H1 (cell line): ENCODE results near the gene IGFALS. TPM values are rescaled to one million over a fixed set of nuclear protein-coding genes. Genes with fewer than 3 reads are reported as not detected.
A peak's percentile ranks its signal among the peaks of the same experiment; 100 is the strongest.

Experiments used
- ATF2 ChIP-seq: IDR thresholded peaks from 2 replicates; pipeline ENCODE4 v1.6.1; 2012; ENCODE audit warnings: low read length, inconsistent platforms
- CBX8 ChIP-seq: fragments of 300-800, 300-1000 bp; sonication (generic); IDR thresholded peaks from 2 replicates; pipeline ENCODE4 v1.7.1; 2016; ENCODE audit warnings: low read depth, low read length, borderline replicate concordance
- CHD1 ChIP-seq: IDR thresholded peaks from 2 replicates; pipeline ENCODE4 v1.6.1; 2012; ENCODE audit warnings: low read depth, low read length, improper control_type of control experiment
- CTCF ChIP-seq, 3 experiments: IDR thresholded peaks; 1 replicate in 2 of 3; 2 replicates in 1 of 3; pipeline versions ENCODE4 v1.5.1 to v1.6.1; 2011; ENCODE audit warnings: low read length in 3 of 3, mild to moderate bottlenecking in 3 of 3, inconsistent platforms in 2 of 3, low read depth in 1 of 3, moderate library complexity in 1 of 3; ENCODE audit not compliant: insufficient read depth in 1 of 3; ENCODE audit errors: control extremely low read depth in 1 of 3
- E2F6 ChIP-seq: IDR thresholded peaks from 2 replicates; pipeline ENCODE4 v1.6.1; 2012; ENCODE audit warnings: inconsistent platforms
- EGR1 ChIP-seq: IDR thresholded peaks from 2 replicates; pipeline ENCODE4 v1.6.1; 2011; ENCODE audit warnings: low read depth, low read length, borderline replicate concordance
- EZH2 ChIP-seq: fragments of 200-600 bp; sonication (generic); IDR thresholded peaks from 2 replicates; pipeline ENCODE4 v1.7.1; 2012; ENCODE audit warnings: low read depth, mild to moderate bottlenecking, moderate library complexity, low read length, inconsistent platforms; ENCODE audit not compliant: severe bottlenecking
- HDAC2 ChIP-seq, 2 experiments: fragments of 300-600 bp in 1 of 2; sonication (generic) in 1 of 2; IDR thresholded peaks; 2 replicates each; pipeline ENCODE4 v1.6.1; 2011 to 2012; ENCODE audit warnings: low read depth in 2 of 2, low read length in 2 of 2, mild to moderate bottlenecking in 2 of 2, moderate library complexity in 2 of 2, borderline replicate concordance in 1 of 2, inconsistent platforms in 1 of 2
- JUN ChIP-seq: IDR thresholded peaks from 2 replicates; pipeline ENCODE4 v1.6.1; 2011; ENCODE audit warnings: low read depth, mild to moderate bottlenecking, improper control_type of control experiment, low read length
- MAFK ChIP-seq: IDR thresholded peaks from 2 replicates; pipeline ENCODE4 v1.6.1; 2012; ENCODE audit warnings: low read depth, mild to moderate bottlenecking, improper control_type of control experiment, low read length
- MAX ChIP-seq: IDR thresholded peaks from 2 replicates; pipeline ENCODE4 v1.6.1; 2012; ENCODE audit warnings: inconsistent platforms
- RNF2 ChIP-seq: fragments of 200-900, 300-1000 bp; sonication (generic); IDR thresholded peaks from 2 replicates; pipeline ENCODE4 v1.7.1; 2016; ENCODE audit warnings: borderline replicate concordance, low read depth, mild to moderate bottlenecking, antibody characterized with exemption, low read length; ENCODE audit not compliant: poor library complexity, severe bottlenecking; ENCODE audit errors: missing control alignments
- SIRT6 ChIP-seq: IDR thresholded peaks from one replicate; pipeline ENCODE4 v1.7.1; 2012; ENCODE audit warnings: low read length, inconsistent platforms
- SP1 ChIP-seq: IDR thresholded peaks from 2 replicates; pipeline ENCODE4 v1.6.1; 2011; ENCODE audit warnings: low read depth, low read length
- TCF12 ChIP-seq: IDR thresholded peaks from 2 replicates; pipeline ENCODE4 v1.6.1; 2011; ENCODE audit warnings: low read depth, mild to moderate bottlenecking, low read length
- TEAD4 ChIP-seq: IDR thresholded peaks from 2 replicates; pipeline ENCODE4 v1.6.1; 2012; ENCODE audit warnings: low read depth, low read length, inconsistent platforms, mixed read lengths
- ZNF274 ChIP-seq: IDR thresholded peaks from 2 replicates; pipeline ENCODE4 v1.7.0; 2012; ENCODE audit warnings: low read length, borderline replicate concordance; ENCODE audit errors: extremely low read depth
- polyA plus RNA-seq, 7 experiments: library from polyadenylated mRNA; depleted of rRNA in 3 of 7; stranded (reverse) in 5 of 7; unstranded in 2 of 7; fragments of >200 nt in 5 of 7; fragments of 200-250 nt in 2 of 7; gene quantifications; 1 replicate in 5 of 7; 2 replicates in 1 of 7; 4 replicates in 1 of 7; pipeline versions ENCODE4 v1.2.1 to v1.2.3, GENCODE V29; 2011 to 2013; ENCODE audit warnings: missing spikeins in 2 of 7, mixed read lengths in 2 of 7
- total RNA-seq: library from RNA; stranded (reverse); fragmentation: NEBNext Ultra II Directional; extraction: Animal tissue kit (Norgen Biotek cat#: 25700); gene quantifications from 2 replicates; pipeline ENCODE4 v1.2.1, GENCODE V29; 2021

Gene IGFALS
- total and polyA plus RNA-seq, 2 of the 8 experiments (the other 6 are each of a cell fraction or from before 2014, with no cell fraction given) = not detected

GRCh38 chr16:1763521-1764511, 29.7 kb downstream of the IGFALS start (continued):
- peak in 2 of 3 experiments; percentile 66 to 82; a peak in 3 of 4 replicates for TF ChIP-seq CTCF (IDR thresholded peaks at IDR 0.05; ENCODE audit: control extremely low read depth in 1 of 3, insufficient read depth in 1 of 3, low read depth in 1 of 3, low read length in 3 of 3)
- no peak for TF ChIP-seq ZNF274
- no peak; a peak in 1 of 4 replicates for TF ChIP-seq HDAC2 (IDR thresholded peaks at IDR 0.05; ENCODE audit: borderline replicate concordance in 1 of 2, low read depth in 2 of 2, low read length in 2 of 2)
- TF ChIP-seq ATF2 = no peak
- TF ChIP-seq TEAD4 = no peak
- no peak for TF ChIP-seq CBX8
- no peak for TF ChIP-seq EGR1
- TF ChIP-seq MAX = peak; percentile 100
- peak; percentile 78; the same call in 1 of the 2 replicates for TF ChIP-seq TCF12
- no peak for TF ChIP-seq SIRT6
- TF ChIP-seq JUN = no peak
- TF ChIP-seq MAFK = no peak
- no peak for TF ChIP-seq CHD1
- TF ChIP-seq EZH2 = no peak
- no peak for TF ChIP-seq SP1
- peak; percentile 99 for TF ChIP-seq E2F6
- peak; percentile 51 for TF ChIP-seq RNF2
